Karpas-422 (cell line): ENCODE data around the gene MAP3K19. TPM values are rescaled to one million over a fixed set of nuclear protein-coding genes. Genes with fewer than 3 reads are reported as not detected.
"Not testable (repeated sequence)": the region's sequence is repeated elsewhere in the genome, so short reads cannot be mapped to it uniquely, and the experiment has no call there.

Experiments
- DNase-seq: peaks from one replicate; pipeline ENCODE4 v3.0.0-alpha.2; 2015
- H2AFZ ChIP-seq: fragments of 200-600 bp; sonication (generic); 2 replicates; pipeline ENCODE4 v1.6.1; 2014; ENCODE audit warnings: antibody characterized with exemption, low read length, mixed read lengths
- H3K27ac ChIP-seq: fragments of 200-600 bp; sonication (generic); 2 replicates; pipeline ENCODE4 v1.5.1; 2014; ENCODE audit warnings: mild to moderate bottlenecking, low read length, moderate library complexity
- H3K27me3 ChIP-seq: fragments of 200-600 bp; sonication (generic); 2 replicates; pipeline ENCODE4 v1.6.1; 2014; ENCODE audit warnings: low read length, mixed read lengths
- H3K36me3 ChIP-seq: fragments of 200-600 bp; sonication (generic); 2 replicates; pipeline ENCODE4 v1.6.1; 2014; ENCODE audit warnings: low read length, mixed read lengths; ENCODE audit not compliant: insufficient read depth
- H3K4me1 ChIP-seq: fragments of 200-600 bp; sonication (generic); 2 replicates; pipeline ENCODE4 v1.6.1; 2014; ENCODE audit warnings: mild to moderate bottlenecking, low read length, mixed read lengths
- H3K4me2 ChIP-seq: fragments of 200-600 bp; sonication (generic); 2 replicates; pipeline ENCODE4 v1.6.1; 2014; ENCODE audit warnings: low read length, low read depth, mild to moderate bottlenecking; ENCODE audit not compliant: poor library complexity, severe bottlenecking
- H3K4me3 ChIP-seq: fragments of 200-600 bp; sonication (generic); 2 replicates; pipeline ENCODE4 v1.5.1; 2014; ENCODE audit warnings: mild to moderate bottlenecking, antibody characterized with exemption, low read length, mixed read lengths
- H3K79me2 ChIP-seq: fragments of 200-600 bp; sonication (generic); 2 replicates; pipeline ENCODE4 v1.6.1; 2014; ENCODE audit warnings: mild to moderate bottlenecking, low read length, mixed read lengths
- H3K9ac ChIP-seq: fragments of 200-600 bp; sonication (generic); 2 replicates; pipeline ENCODE4 v1.6.0; 2014; ENCODE audit warnings: low read length
- H3K9me2 ChIP-seq: fragments of 200-600 bp; sonication (generic), shearing (Covaris generic); replicated peaks from 2 replicates; pipeline ENCODE4 v1.6.0; 2014; ENCODE audit warnings: mild to moderate bottlenecking, low read length, moderate library complexity; ENCODE audit not compliant: insufficient read depth
- H3K9me3 ChIP-seq: fragments of 300-700, 200-600 bp; sonication (generic); 2 replicates; pipeline ENCODE4 v1.6.1; 2014; ENCODE audit warnings: low read length, mixed read lengths
- H4K20me1 ChIP-seq: fragments of 200-600 bp; sonication (generic); 2 replicates; pipeline ENCODE4 v1.6.1; 2014; ENCODE audit warnings: mild to moderate bottlenecking, antibody characterized with exemption, low read length, low read depth; ENCODE audit not compliant: insufficient read depth
- total RNA-seq: library from RNA; depleted of rRNA; stranded (reverse); fragments of >200 nt; shearing (Covaris generic); gene quantifications from 2 replicates; pipeline ENCODE4 v1.2.3, GENCODE V29; 2014; ENCODE audit warnings: low replicate concordance

Gene MAP3K19
- total RNA-seq, 1 experiment from 2014 or later = not detected

GRCh38 chr2:134988994-134989605, 58.1 kb downstream of the MAP3K19 start:
- Histone ChIP-seq H3K9me2 (no peaks in the 10 kb centered on the region), H3K4me3 (no peak overlapping the region), H3K9me3 (no peaks in the 10 kb centered on the region), H3K9ac (no peak overlapping the region), H3K79me2 (no peaks in the 10 kb centered on the region), H3K4me2 (no peak overlapping the region), H2AFZ (no peak overlapping the region), H3K27ac (no peak overlapping the region), H3K27me3 (no peaks in the 10 kb centered on the region), H3K36me3 (no peaks in the 10 kb centered on the region), H4K20me1 (no peaks in the 10 kb centered on the region), H3K4me1 (no peaks in the 10 kb centered on the region)
- DNase-seq = peak; percentile 66

- Histone ChIP-seq H3K9me2 (no peaks in the 10 kb centered on the region), H3K4me1 (no peaks in the 10 kb centered on the region), H3K4me2 (no peak overlapping the region), H3K4me3 (no peak overlapping the region), H3K9ac (no peak overlapping the region), H2AFZ (no peak overlapping the region), H3K27ac (no peak overlapping the region), H3K36me3 (no peaks in the 10 kb centered on the region), H3K27me3 (no peaks in the 10 kb centered on the region), H3K79me2 (no peaks in the 10 kb centered on the region), H4K20me1 (no peaks in the 10 kb centered on the region), H3K9me3 (no peaks in the 10 kb centered on the region)
- DNase-seq = no peak
Observed at GRCh38 chr2:134985061-134985460, 62.2 kb downstream of the MAP3K19 start.

- no peaks in the 10 kb centered on the region for H3K9me2 ChIP-seq
- H3K4me1 ChIP-seq = no peaks in the 10 kb centered on the region
- H3K4me3 ChIP-seq = no peak overlapping the region
- no peaks in the 10 kb centered on the region for H3K36me3 ChIP-seq
- H3K27ac ChIP-seq = no peak overlapping the region
- H3K27me3 ChIP-seq = no peaks in the 10 kb centered on the region
- no peaks in the 10 kb centered on the region for H3K79me2 ChIP-seq
- H3K4me2 ChIP-seq = no peak overlapping the region
- H3K9me3 ChIP-seq = no peaks in the 10 kb centered on the region
- H4K20me1 ChIP-seq = no peaks in the 10 kb centered on the region
- no peak for DNase-seq
- H3K9ac ChIP-seq = no peak overlapping the region
- no peak overlapping the region for H2AFZ ChIP-seq
Observed at GRCh38 chr2:134982603-134983002, 64.6 kb downstream of the MAP3K19 start.

- H2AFZ ChIP-seq = no peak overlapping the region
- no peaks in the 10 kb centered on the region for H3K36me3 ChIP-seq
- H3K9me2 ChIP-seq = no peaks in the 10 kb centered on the region
- no peak overlapping the region for H3K4me2 ChIP-seq
- no peaks in the 10 kb centered on the region for H3K79me2 ChIP-seq
- DNase-seq = no peak
- peaks cover 8% of the 10 kb centered on the region for H3K4me1 ChIP-seq
- no peaks in the 10 kb centered on the region for H3K27me3 ChIP-seq
- no peak overlapping the region for H3K9ac ChIP-seq
- H3K9me3 ChIP-seq = no peaks in the 10 kb centered on the region
- H4K20me1 ChIP-seq = no peaks in the 10 kb centered on the region
- no peak overlapping the region for H3K27ac ChIP-seq
- no peak overlapping the region for H3K4me3 ChIP-seq
Observed at GRCh38 chr2:134980639-134981038, 66.6 kb downstream of the MAP3K19 start.

- H3K9ac ChIP-seq = no peak overlapping the region
- H3K27ac ChIP-seq = no peak overlapping the region
- H2AFZ ChIP-seq = no peak overlapping the region
- H3K9me3 ChIP-seq = no peaks in the 10 kb centered on the region
- peaks cover 13% of the 10 kb centered on the region for H3K4me1 ChIP-seq
- H3K4me3 ChIP-seq = no peak overlapping the region
- no peaks in the 10 kb centered on the region for H3K36me3 ChIP-seq
- H4K20me1 ChIP-seq = no peaks in the 10 kb centered on the region
- no peak for DNase-seq
- H3K27me3 ChIP-seq = no peaks in the 10 kb centered on the region
- H3K4me2 ChIP-seq = no peak overlapping the region
- H3K79me2 ChIP-seq = no peaks in the 10 kb centered on the region
- no peaks in the 10 kb centered on the region for H3K9me2 ChIP-seq
Observed at GRCh38 chr2:134979221-134979620, 68.0 kb downstream of the MAP3K19 start.

- H3K4me1 ChIP-seq = peaks cover 13% of the 10 kb centered on the region
- H3K79me2 ChIP-seq, H3K27me3 ChIP-seq, H3K27ac ChIP-seq, H2AFZ ChIP-seq, DNase-seq, H3K9ac ChIP-seq, H3K4me2 ChIP-seq, H3K9me3 ChIP-seq, H3K4me3 ChIP-seq, H4K20me1 ChIP-seq, H3K36me3 ChIP-seq, H3K9me2 ChIP-seq: not testable (repeated sequence)
Observed at GRCh38 chr2:134977104-134977503, 70.1 kb downstream of the MAP3K19 start.

- H2AFZ ChIP-seq = no peak overlapping the region
- no peak overlapping the region for H3K4me2 ChIP-seq
Observed at GRCh38 chr2:134976074-134976702, 71.1 kb downstream of the MAP3K19 start.

GRCh38 chr2:134975281-134976009, 71.8 kb downstream of the MAP3K19 start:
- H3K4me3 ChIP-seq = no peak overlapping the region

More at GRCh38 chr2:134976074-134976702, 71.1 kb downstream of the MAP3K19 start:
- H3K9ac ChIP-seq = no peak overlapping the region
- H3K4me1 ChIP-seq = peaks cover 13% of the 10 kb centered on the region
- no peaks in the 10 kb centered on the region for H3K9me3 ChIP-seq
- H3K79me2 ChIP-seq = no peaks in the 10 kb centered on the region
- H3K4me3 ChIP-seq = no peak overlapping the region
- H3K27me3 ChIP-seq = no peaks in the 10 kb centered on the region
- DNase-seq = no peak
- H3K9me2 ChIP-seq = no peaks in the 10 kb centered on the region
- H3K27ac ChIP-seq = no peak overlapping the region
- H4K20me1 ChIP-seq = no peaks in the 10 kb centered on the region
- no peaks in the 10 kb centered on the region for H3K36me3 ChIP-seq

More at GRCh38 chr2:134975281-134976009, 71.8 kb downstream of the MAP3K19 start:
- no peaks in the 10 kb centered on the region for H3K9me2 ChIP-seq
- no peaks in the 10 kb centered on the region for H3K79me2 ChIP-seq
- no peak overlapping the region for H3K9ac ChIP-seq
- no peak overlapping the region for H3K27ac ChIP-seq
- DNase-seq = no peak
- H3K4me2 ChIP-seq = no peak overlapping the region
- H4K20me1 ChIP-seq = no peaks in the 10 kb centered on the region
- no peaks in the 10 kb centered on the region for H3K27me3 ChIP-seq
- no peaks in the 10 kb centered on the region for H3K36me3 ChIP-seq
- H3K4me1 ChIP-seq = peaks cover 13% of the 10 kb centered on the region
- no peak overlapping the region for H2AFZ ChIP-seq
- H3K9me3 ChIP-seq = no peaks in the 10 kb centered on the region
